MCF 10A (cell line): ENCODE results near the gene PIGC. TPM values are rescaled to one million over a fixed set of nuclear protein-coding genes. Genes with fewer than 3 reads are reported as not detected.

Experiments
- BruUV-seq: library from RNA; stranded (reverse); fragments of 400-500 nt; replicated peaks from 2 replicates; lab custom pipeline; 2021; lab: Mats Ljungman, UMichigan
- CTCF ChIA-PET: fragments of 300-600 bp; sonication (Branson Sonifier 250); formaldehyde crosslinking; extraction: SDS; loops from one replicate; lab custom pipeline; 2021; ENCODE audit warnings: antibody characterized with exemption, inconsistent platforms; lab: Yijun Ruan, JAX
- POLR2A ChIA-PET: fragments of 300-600, 350-650 bp; sonication (Branson Sonifier 250); formaldehyde crosslinking; extraction: SDS; loops from one replicate; lab custom pipeline; 2020; ENCODE audit warnings: antibody characterized with exemption, inconsistent platforms; lab: Yijun Ruan, JAX
- DNase-seq: peaks from one replicate; pipeline ENCODE4 v3.0.0-alpha.2; 2018; ENCODE audit not compliant: unreplicated experiment
- H3K27ac Mint-ChIP-seq: one replicate; pipeline ENCODE4 v1.8.0; 2022; ENCODE audit warnings: mild to moderate bottlenecking, low read depth, mixed read lengths; ENCODE audit not compliant: unreplicated experiment
- H3K27me3 Mint-ChIP-seq: one replicate; pipeline ENCODE4 v1.8.0; 2022; ENCODE audit warnings: mixed read lengths; ENCODE audit not compliant: insufficient read depth, unreplicated experiment
- H3K36me3 Mint-ChIP-seq: one replicate; pipeline ENCODE4 v1.8.0; 2022; ENCODE audit warnings: mild to moderate bottlenecking, moderate library complexity, mixed read lengths; ENCODE audit not compliant: insufficient read depth, unreplicated experiment
- H3K4me1 Mint-ChIP-seq: one replicate; pipeline ENCODE4 v1.8.0; 2022; ENCODE audit warnings: mixed read lengths; ENCODE audit not compliant: insufficient read depth, unreplicated experiment
- H3K4me3 Mint-ChIP-seq: one replicate; pipeline ENCODE4 v1.8.0; 2022; ENCODE audit warnings: mild to moderate bottlenecking, moderate library complexity, mixed read lengths; ENCODE audit not compliant: unreplicated experiment
- H3K9me3 Mint-ChIP-seq: one replicate; pipeline ENCODE4 v1.8.0; 2022; ENCODE audit warnings: mixed read lengths; ENCODE audit not compliant: unreplicated experiment
- intact Hi-C: fragments of 100-400 bp; cut with micrococcal nuclease; formaldehyde crosslinking; loops from 2 replicates; pipeline ENCODE4 v1.14.1; 2022
- total RNA-seq: library from RNA; stranded (reverse); gene quantifications from 2 replicates; pipeline ENCODE4 v1.2.3, GENCODE V29; 2022
- TF ChIP-seq, protein P1 (sequence below): fragments of 200-600 bp; IDR thresholded peaks from one replicate; pipeline ENCODE4 v1.8.0; 2022; ENCODE audit warnings: antibody characterized with exemption, mild to moderate bottlenecking; ENCODE audit not compliant: unreplicated experiment

The PIGC gene
- total RNA-seq, 1 experiment from 2014 or later: 20.2 TPM

DNA sequence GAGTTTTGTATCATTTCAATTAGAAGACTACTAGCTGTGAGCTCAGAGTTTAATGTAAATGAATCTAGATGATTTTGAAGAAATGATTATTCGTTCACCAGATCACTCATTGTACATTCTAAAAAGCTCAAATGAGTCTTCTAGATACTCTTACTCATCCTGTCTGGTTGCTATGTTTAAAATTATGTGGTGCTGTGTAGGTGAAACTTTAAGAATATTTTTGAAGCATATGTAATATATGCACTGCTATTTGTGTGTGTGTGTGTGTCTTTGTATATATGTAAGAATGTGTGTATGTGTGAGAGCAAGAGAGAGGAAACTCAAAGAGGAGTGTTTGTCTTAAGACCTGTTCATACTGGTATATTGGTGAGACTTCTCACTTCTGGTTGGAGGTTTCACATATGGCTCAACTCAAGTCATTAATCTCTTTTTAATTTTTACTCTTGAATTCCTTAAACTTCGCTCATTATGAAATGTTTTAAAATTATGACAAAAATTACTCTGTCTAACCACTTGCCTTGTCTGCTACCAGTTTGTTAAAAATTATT is 32.0 kb downstream of the PIGC start:
- POLR2A ChIA-PET: interaction anchor here (0.5 kb wide), 1 partner anchor 80 kb away, joined by 3 read pairs; no protein-coding TSS in a partner anchor
- TF ChIP-seq, protein P1, sequence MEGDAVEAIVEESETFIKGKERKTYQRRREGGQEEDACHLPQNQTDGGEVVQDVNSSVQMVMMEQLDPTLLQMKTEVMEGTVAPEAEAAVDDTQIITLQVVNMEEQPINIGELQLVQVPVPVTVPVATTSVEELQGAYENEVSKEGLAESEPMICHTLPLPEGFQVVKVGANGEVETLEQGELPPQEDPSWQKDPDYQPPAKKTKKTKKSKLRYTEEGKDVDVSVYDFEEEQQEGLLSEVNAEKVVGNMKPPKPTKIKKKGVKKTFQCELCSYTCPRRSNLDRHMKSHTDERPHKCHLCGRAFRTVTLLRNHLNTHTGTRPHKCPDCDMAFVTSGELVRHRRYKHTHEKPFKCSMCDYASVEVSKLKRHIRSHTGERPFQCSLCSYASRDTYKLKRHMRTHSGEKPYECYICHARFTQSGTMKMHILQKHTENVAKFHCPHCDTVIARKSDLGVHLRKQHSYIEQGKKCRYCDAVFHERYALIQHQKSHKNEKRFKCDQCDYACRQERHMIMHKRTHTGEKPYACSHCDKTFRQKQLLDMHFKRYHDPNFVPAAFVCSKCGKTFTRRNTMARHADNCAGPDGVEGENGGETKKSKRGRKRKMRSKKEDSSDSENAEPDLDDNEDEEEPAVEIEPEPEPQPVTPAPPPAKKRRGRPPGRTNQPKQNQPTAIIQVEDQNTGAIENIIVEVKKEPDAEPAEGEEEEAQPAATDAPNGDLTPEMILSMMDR: no peak
- no peaks in the 10 kb centered on the region for H3K27me3 Mint-ChIP-seq
- intact Hi-C loops: no loop called here
- no peaks in the 10 kb centered on the region for H3K9me3 Mint-ChIP-seq
- no peak overlapping the region for H3K4me3 Mint-ChIP-seq
- no peak for DNase-seq
- CTCF ChIA-PET: interaction anchor here (0.8 to 2.4 kb wide), 8 partner anchors 12 to 611 kb away, joined by 3 to 15 read pairs (median 5); no protein-coding TSS in a partner anchor
- no TSS peak for BruUV-seq
- H3K36me3 Mint-ChIP-seq: no peaks in the 10 kb centered on the region
- no peak overlapping the region for H3K27ac Mint-ChIP-seq
- H3K4me1 Mint-ChIP-seq: no peaks in the 10 kb centered on the region

DNA sequence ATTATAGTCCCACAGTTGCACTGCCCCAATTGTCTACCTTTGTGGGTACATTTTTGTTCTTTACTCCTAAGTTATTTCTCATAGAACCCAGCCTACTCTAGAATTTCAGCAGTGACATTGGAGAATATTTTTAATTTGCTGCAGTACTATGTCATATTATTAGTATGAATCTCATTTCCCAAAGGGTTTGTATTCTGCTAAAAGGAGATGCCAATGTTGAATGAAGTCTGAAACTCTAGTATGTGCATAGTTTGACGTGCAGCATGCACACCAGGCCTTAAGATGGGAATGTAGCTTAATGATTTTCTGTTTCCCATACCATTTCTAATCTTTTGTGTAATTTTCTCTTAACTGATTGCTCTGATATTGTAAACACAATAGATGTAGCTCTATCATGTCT is 33.8 kb downstream of the PIGC start:
- no TSS peak for BruUV-seq
- ChIA-PET CTCF (interaction anchor here (0.8 to 2.4 kb wide), 3 partner anchors 20 to 425 kb away, joined by 3 to 15 read pairs (median 4); no protein-coding TSS in a partner anchor), POLR2A (interaction anchor here (0.6 kb wide), 1 partner anchor 8 kb away, joined by 3 read pairs; no protein-coding TSS in a partner anchor)
- DNase-seq: no peak
- H3K36me3 Mint-ChIP-seq: no peaks in the 10 kb centered on the region
- H3K4me1 Mint-ChIP-seq: no peaks in the 10 kb centered on the region
- TF ChIP-seq, protein P1: no peak
- no peaks in the 10 kb centered on the region for H3K9me3 Mint-ChIP-seq
- intact Hi-C loops: no loop called here
- no peak overlapping the region for H3K4me3 Mint-ChIP-seq
- no peak overlapping the region for H3K27ac Mint-ChIP-seq
- H3K27me3 Mint-ChIP-seq: no peaks in the 10 kb centered on the region

DNA sequence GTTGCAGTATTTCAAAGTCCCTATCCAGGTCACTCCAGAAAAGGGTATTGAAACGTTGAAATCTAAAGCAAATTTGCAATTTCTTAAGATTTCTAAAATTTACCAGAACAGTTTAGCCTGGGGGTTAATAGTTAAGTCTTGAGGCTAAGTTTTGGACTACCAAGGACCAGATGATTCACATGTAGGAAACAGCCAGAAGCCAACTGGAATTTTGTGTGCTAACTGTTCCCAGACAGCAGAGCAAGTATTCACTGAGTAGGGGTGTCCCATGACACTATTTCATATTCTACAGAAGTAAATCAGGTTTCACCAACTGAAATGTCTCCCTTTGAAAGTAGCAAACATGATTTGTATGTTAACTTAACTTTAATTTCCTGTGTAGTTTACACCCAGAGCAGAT is 34.9 kb downstream of the PIGC start:
- no peaks in the 10 kb centered on the region for H3K4me1 Mint-ChIP-seq
- peak overlapping the region; percentile 7 for H3K27ac Mint-ChIP-seq
- intact Hi-C loops: no loop called here
- TF ChIP-seq, protein P1: no peak
- POLR2A ChIA-PET: no interaction called here
- H3K4me3 Mint-ChIP-seq: no peak overlapping the region
- no TSS peak for BruUV-seq
- no peaks in the 10 kb centered on the region for H3K27me3 Mint-ChIP-seq
- DNase-seq: no peak
- no peaks in the 10 kb centered on the region for H3K9me3 Mint-ChIP-seq
- H3K36me3 Mint-ChIP-seq: no peaks in the 10 kb centered on the region
- CTCF ChIA-PET: interaction anchor here (0.6 to 1.2 kb wide), 5 partner anchors 18 to 318 kb away, joined by 3 to 7 read pairs (median 4); no protein-coding TSS in a partner anchor

DNA sequence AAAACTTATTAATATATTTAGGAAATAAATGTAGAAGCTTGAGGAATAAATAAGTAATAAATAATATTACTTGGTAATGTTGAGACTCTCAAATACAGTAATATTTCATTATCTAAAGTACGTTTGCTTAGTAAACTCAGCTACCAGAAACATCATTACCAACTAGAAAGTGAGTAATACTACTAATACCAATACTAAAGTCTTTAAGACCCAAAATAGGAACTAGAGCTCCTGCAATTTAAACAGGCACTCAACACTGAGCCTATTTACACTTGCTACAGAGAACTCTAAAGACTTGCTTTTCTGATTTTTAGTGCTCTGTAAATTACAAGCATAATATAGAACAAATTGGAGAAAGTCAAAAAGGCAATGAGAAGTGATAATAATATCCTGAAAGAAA is 36.9 kb downstream of the PIGC start:
- no TSS peak for BruUV-seq
- ChIA-PET CTCF (interaction anchor here (0.6 to 1.5 kb wide), 2 partner anchors 9 to 13 kb away, joined by 4 read pairs; no protein-coding TSS in a partner anchor), POLR2A (no interaction called here)
- intact Hi-C loops: no loop called here
- no peak overlapping the region for H3K27ac Mint-ChIP-seq
- no peaks in the 10 kb centered on the region for H3K27me3 Mint-ChIP-seq
- H3K36me3 Mint-ChIP-seq: no peaks in the 10 kb centered on the region
- H3K9me3 Mint-ChIP-seq: no peaks in the 10 kb centered on the region
- TF ChIP-seq, protein P1: no peak
- no peak for DNase-seq
- no peak overlapping the region for H3K4me3 Mint-ChIP-seq
- no peaks in the 10 kb centered on the region for H3K4me1 Mint-ChIP-seq
